ENCODE data around the gene STRN. TPM values are rescaled to one million over a fixed set of nuclear protein-coding genes. Genes with fewer than 3 reads are reported as not detected.
A peak's percentile ranks its signal among the peaks of the same experiment; 100 is the strongest.

The STRN gene
- total and polyA plus RNA-seq, 2 of the 13 experiments (the other 11 are each of a cell fraction or from before 2014, with no cell fraction given), result 10.4 to 19.3 TPM

DNA sequence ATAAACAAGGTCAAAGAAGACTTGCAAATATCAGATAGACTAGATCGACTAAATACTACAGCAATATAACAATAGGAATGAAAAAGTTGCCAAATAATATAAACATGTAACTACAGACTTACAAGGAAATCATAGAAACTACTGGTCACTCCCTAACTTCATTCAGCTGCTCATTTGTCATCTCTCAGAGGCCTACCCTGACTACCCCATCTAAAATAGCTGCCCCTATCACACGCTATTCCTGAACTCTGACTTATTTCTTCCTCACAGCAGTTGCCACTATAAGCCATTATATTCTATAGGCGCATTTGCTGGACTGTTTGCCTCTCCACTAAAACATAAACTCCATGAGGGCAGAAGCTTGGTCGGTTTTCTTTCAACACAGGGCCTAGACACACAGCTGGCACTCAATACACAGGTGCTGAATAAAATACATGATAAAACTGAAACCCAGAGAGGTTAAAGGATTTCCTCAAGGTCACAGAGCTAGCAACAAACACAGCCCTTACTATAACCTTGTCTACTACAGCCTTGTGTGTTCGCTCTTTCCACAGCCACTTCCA is 1.8 kb downstream of the STRN start:
- Histone ChIP-seq H3K4me2 (ENCODE audit: low read depth, low read length) (peak overlapping the region; percentile 98), H3K4me3 (replicated peaks in 1 of 3; ENCODE audit: insufficient read depth in 1 of 3, low read depth in 2 of 3, low read length in 3 of 3) (peak overlapping the region; percentile 88 to 100 (median 97); a peak in 4 of 6 replicates), H3K4me1 (ENCODE audit: insufficient read depth, low read length) (peaks cover 41% of the 10 kb centered on the region), H3K9me3 (ENCODE audit: low read length) (no peaks in the 10 kb centered on the region), H3K27me3 (ENCODE audit: control insufficient read depth in 1 of 2, insufficient read depth in 2 of 2, low read length in 2 of 2) (no peaks in the 10 kb centered on the region; a peak in 1 of 5 replicates), H3K36me3 (replicated peaks in 1 of 2; ENCODE audit: control insufficient read depth in 1 of 2, insufficient read depth in 2 of 2, low read length in 2 of 2) (no peaks in the 10 kb centered on the region; a peak in 1 of 5 replicates), H3K79me2 (ENCODE audit: insufficient read depth, low read length) (peaks cover 26% of the 10 kb centered on the region), H3K9ac (ENCODE audit: insufficient read depth, low read depth, low read length) (peak overlapping the region; percentile 76; the same call in 1 of the 2 replicates), H2AFZ (ENCODE audit: low read length) (no peak overlapping the region), H4K20me1 (ENCODE audit: insufficient read depth, low read length) (no peaks in the 10 kb centered on the region), H3K27ac (ENCODE audit: extremely low read length, insufficient read depth, low read length) (no peak overlapping the region)
- BruUV-seq (replicated peaks), result no TSS peak
- in situ Hi-C loops (cut with HindIII; ENCODE audit: extremely low pct_ligation_motif_present, low pct_unique_long_range_greater_than_20kb) (no loop called here), intact Hi-C loops (cut with micrococcal nuclease; ENCODE audit: unreplicated experiment) (loop anchor here (5.0 kb wide), 1 partner anchor 118 kb away; the partner anchor contains the start of genes GPATCH11 and HEATR5B)
- WGBS (ENCODE audit: low lambda C conversion rate), result 86% methylated on average over 5 of the region's 5 CpGs
- ChIA-PET POLR2A (no interaction called here), CTCF (ENCODE audit: low intra/inter-chr PET ratio, low total read pairs) (no interaction called here)
- no peak for FAIRE-seq
- no peak for DNase-seq (ENCODE audit: low spot score)
- TF ChIP-seq, protein P1, sequence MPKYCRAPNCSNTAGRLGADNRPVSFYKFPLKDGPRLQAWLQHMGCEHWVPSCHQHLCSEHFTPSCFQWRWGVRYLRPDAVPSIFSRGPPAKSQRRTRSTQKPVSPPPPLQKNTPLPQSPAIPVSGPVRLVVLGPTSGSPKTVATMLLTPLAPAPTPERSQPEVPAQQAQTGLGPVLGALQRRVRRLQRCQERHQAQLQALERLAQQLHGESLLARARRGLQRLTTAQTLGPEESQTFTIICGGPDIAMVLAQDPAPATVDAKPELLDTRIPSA (CRISPR knock-in tag; IDR thresholded peaks at IDR 0.05; ENCODE audit: borderline replicate concordance), result no peak
- TF ChIP-seq RBAK (CRISPR knock-in tag; IDR thresholded peaks at IDR 0.05) (no peak), TCF7 (IDR thresholded peaks at IDR 0.05; ENCODE audit: low read depth) (no peak), FOXJ3 (CRISPR knock-in tag; IDR thresholded peaks at IDR 0.05; ENCODE audit: borderline replicate concordance) (0 out of 2 replicates have a peak, but pooled peaks have one; percentile 10)
- no peak for ATAC-seq

DNA sequence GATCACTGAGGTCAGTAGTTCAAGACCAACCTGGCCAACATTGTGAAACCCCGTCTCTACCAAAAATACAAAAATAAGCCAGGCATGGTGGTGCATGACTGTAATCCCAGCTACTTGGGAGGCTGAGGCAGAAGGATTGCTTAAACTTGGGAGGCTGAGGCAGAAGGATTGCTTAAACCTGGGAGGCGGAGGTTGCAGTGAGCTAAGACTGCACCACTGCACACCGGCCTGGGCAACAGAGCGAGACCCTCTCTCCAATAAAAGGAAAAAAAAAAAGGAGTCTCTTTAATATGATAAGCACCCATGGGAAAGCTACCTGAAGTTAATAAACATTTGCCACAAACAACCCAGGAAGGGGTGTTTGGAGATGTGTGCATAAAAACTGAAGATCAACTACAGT is 2.6 kb downstream of the STRN start:
- no peak for TF ChIP-seq MATR3 (CRISPR knock-in tag; IDR thresholded peaks at IDR 0.05)
- TF ChIP-seq, protein P2, sequence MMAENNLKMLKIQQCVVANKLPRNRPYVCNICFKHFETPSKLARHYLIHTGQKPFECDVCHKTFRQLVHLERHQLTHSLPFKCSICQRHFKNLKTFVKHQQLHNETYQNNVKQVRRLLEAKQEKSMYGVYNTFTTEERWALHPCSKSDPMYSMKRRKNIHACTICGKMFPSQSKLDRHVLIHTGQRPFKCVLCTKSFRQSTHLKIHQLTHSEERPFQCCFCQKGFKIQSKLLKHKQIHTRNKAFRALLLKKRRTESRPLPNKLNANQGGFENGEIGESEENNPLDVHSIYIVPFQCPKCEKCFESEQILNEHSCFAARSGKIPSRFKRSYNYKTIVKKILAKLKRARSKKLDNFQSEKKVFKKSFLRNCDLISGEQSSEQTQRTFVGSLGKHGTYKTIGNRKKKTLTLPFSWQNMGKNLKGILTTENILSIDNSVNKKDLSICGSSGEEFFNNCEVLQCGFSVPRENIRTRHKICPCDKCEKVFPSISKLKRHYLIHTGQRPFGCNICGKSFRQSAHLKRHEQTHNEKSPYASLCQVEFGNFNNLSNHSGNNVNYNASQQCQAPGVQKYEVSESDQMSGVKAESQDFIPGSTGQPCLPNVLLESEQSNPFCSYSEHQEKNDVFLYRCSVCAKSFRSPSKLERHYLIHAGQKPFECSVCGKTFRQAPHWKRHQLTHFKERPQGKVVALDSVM (CRISPR knock-in tag; IDR thresholded peaks at IDR 0.05), result 0 out of 2 replicates have a peak, but pooled peaks have one; percentile 20
- in situ Hi-C loops (cut with HindIII; ENCODE audit: extremely low pct_ligation_motif_present, low pct_unique_long_range_greater_than_20kb), result no loop called here
- ATAC-seq (no peak), DNase-seq (ENCODE audit: low spot score) (no peak), FAIRE-seq (no peak)
- no peak overlapping the region for H3K27ac ChIP-seq (ENCODE audit: extremely low read length, insufficient read depth, low read length)
- intact Hi-C loops (cut with micrococcal nuclease; ENCODE audit: unreplicated experiment), result no loop called here
- CTCF ChIA-PET (ENCODE audit: low intra/inter-chr PET ratio, low total read pairs), result no interaction called here
- WGBS (ENCODE audit: low lambda C conversion rate), result 96% methylated on average over 4 of the region's 4 CpGs
- H3K9me3 ChIP-seq (ENCODE audit: low read length), result no peaks in the 10 kb centered on the region
- no peak overlapping the region for H2AFZ ChIP-seq (ENCODE audit: low read length)
- H4K20me1 ChIP-seq (ENCODE audit: insufficient read depth, low read length), result no peaks in the 10 kb centered on the region
- H3K4me2 ChIP-seq (ENCODE audit: low read depth, low read length), result no peak overlapping the region
- H3K36me3 ChIP-seq (replicated peaks in 1 of 2; ENCODE audit: control insufficient read depth in 1 of 2, insufficient read depth in 2 of 2, low read length in 2 of 2), result no peaks in the 10 kb centered on the region; a peak in 1 of 5 replicates
- peaks cover 26% of the 10 kb centered on the region for H3K79me2 ChIP-seq (ENCODE audit: insufficient read depth, low read length)
- H3K27me3 ChIP-seq (ENCODE audit: control insufficient read depth in 1 of 2, insufficient read depth in 2 of 2, low read length in 2 of 2), result no peaks in the 10 kb centered on the region; a peak in 1 of 5 replicates
- POLR2A ChIA-PET, result no interaction called here
- no TSS peak for BruUV-seq (replicated peaks)
- H3K4me3 ChIP-seq (replicated peaks in 1 of 3; ENCODE audit: insufficient read depth in 1 of 3, low read depth in 2 of 3, low read length in 3 of 3), result no peak overlapping the region
- peaks cover 39% of the 10 kb centered on the region for H3K4me1 ChIP-seq (ENCODE audit: insufficient read depth, low read length)
- H3K9ac ChIP-seq (ENCODE audit: insufficient read depth, low read depth, low read length), result no peak overlapping the region
